Measurements from ENCODE around the gene SYNGR3. TPM values are rescaled to one million over a fixed set of nuclear protein-coding genes. Genes with fewer than 3 reads are reported as not detected.
A peak's percentile ranks its signal among the peaks of the same experiment; 100 is the strongest.

Gene SYNGR3
- total RNA-seq, 1 experiment from 2014 or later, result 15.2 TPM

GRCh38 chr16:1972490-1972877 is 17.3 kb upstream of the SYNGR3 start:
- Histone ChIP-seq H3K27me3 (ENCODE audit: control insufficient read depth, insufficient read depth, low read length) (no peaks in the 10 kb centered on the region), H3K27ac (ENCODE audit: low read length) (peak overlapping the region; percentile 87), H3K4me3 (ENCODE audit: low read depth in 2 of 2, low read length in 2 of 2) (peak overlapping the region; percentile 90 to 96), H3K9me3 (ENCODE audit: control insufficient read depth, insufficient read depth, low read depth, low read length) (no peaks in the 10 kb centered on the region), H3K4me1 (ENCODE audit: control insufficient read depth, insufficient read depth, low read length) (0 out of 2 replicates have a peak, but pooled peaks cover 4% of the 10 kb centered on the region), H3K36me3 (ENCODE audit: control insufficient read depth, insufficient read depth, low read length) (no peaks in the 10 kb centered on the region; the same call in 1 of the 2 replicates)
- POLR2A ChIA-PET, result no interaction called here
- DNase-seq (ENCODE audit: low read depth, low spot score) (no peak), ATAC-seq (peak; percentile 56)
- in situ Hi-C loops (cut with HindIII; ENCODE audit: low pct_unique_long_range_greater_than_20kb, low sequenced_read_pairs), result no loop called here
- CTCF ChIA-PET, result no interaction called here
- BruUV-seq (replicated peaks), result TSS peak; percentile 61
- no peak for TF ChIP-seq POLR2AphosphoS5 (IDR thresholded peaks at IDR 0.05; ENCODE audit: low read depth, low read length)
- no peak for TF ChIP-seq SIN3A (IDR thresholded peaks at IDR 0.05; ENCODE audit: borderline replicate concordance, insufficient read depth, low read depth, low read length)
- no peak for TF ChIP-seq CTCF (IDR thresholded peaks at IDR 0.05)
- TF ChIP-seq TCF7L2 (IDR thresholded peaks at IDR 0.05; ENCODE audit: low read depth, low read length), result no peak
- TF ChIP-seq, protein P1, sequence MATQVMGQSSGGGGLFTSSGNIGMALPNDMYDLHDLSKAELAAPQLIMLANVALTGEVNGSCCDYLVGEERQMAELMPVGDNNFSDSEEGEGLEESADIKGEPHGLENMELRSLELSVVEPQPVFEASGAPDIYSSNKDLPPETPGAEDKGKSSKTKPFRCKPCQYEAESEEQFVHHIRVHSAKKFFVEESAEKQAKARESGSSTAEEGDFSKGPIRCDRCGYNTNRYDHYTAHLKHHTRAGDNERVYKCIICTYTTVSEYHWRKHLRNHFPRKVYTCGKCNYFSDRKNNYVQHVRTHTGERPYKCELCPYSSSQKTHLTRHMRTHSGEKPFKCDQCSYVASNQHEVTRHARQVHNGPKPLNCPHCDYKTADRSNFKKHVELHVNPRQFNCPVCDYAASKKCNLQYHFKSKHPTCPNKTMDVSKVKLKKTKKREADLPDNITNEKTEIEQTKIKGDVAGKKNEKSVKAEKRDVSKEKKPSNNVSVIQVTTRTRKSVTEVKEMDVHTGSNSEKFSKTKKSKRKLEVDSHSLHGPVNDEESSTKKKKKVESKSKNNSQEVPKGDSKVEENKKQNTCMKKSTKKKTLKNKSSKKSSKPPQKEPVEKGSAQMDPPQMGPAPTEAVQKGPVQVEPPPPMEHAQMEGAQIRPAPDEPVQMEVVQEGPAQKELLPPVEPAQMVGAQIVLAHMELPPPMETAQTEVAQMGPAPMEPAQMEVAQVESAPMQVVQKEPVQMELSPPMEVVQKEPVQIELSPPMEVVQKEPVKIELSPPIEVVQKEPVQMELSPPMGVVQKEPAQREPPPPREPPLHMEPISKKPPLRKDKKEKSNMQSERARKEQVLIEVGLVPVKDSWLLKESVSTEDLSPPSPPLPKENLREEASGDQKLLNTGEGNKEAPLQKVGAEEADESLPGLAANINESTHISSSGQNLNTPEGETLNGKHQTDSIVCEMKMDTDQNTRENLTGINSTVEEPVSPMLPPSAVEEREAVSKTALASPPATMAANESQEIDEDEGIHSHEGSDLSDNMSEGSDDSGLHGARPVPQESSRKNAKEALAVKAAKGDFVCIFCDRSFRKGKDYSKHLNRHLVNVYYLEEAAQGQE (IDR thresholded peaks at IDR 0.05; ENCODE audit: insufficient read depth in 1 of 2, low read depth in 2 of 2, low read length in 1 of 2), result no peak
- intact Hi-C loops (cut with micrococcal nuclease; ENCODE audit: unreplicated experiment), result no loop called here

GRCh38 chr16:1973461-1974156 is 16.2 kb upstream of the SYNGR3 start:
- DNase-seq (ENCODE audit: low read depth, low spot score) (no peak), ATAC-seq (no peak)
- H3K4me1 ChIP-seq (ENCODE audit: control insufficient read depth, insufficient read depth, low read length), result 0 out of 2 replicates have a peak, but pooled peaks cover 4% of the 10 kb centered on the region
- no TSS peak for BruUV-seq (replicated peaks)
- ChIA-PET CTCF (no interaction called here), POLR2A (no interaction called here)
- no peak for TF ChIP-seq SIN3A (IDR thresholded peaks at IDR 0.05; ENCODE audit: borderline replicate concordance, insufficient read depth, low read depth, low read length)
- TF ChIP-seq, protein P1 (IDR thresholded peaks at IDR 0.05; ENCODE audit: insufficient read depth in 1 of 2, low read depth in 2 of 2, low read length in 1 of 2), result no peak
- TF ChIP-seq POLR2AphosphoS5 (IDR thresholded peaks at IDR 0.05; ENCODE audit: low read depth, low read length), result no peak
- TF ChIP-seq TCF7L2 (IDR thresholded peaks at IDR 0.05; ENCODE audit: low read depth, low read length), result no peak
- TF ChIP-seq CTCF (IDR thresholded peaks at IDR 0.05), result no peak
- no peaks in the 10 kb centered on the region; the same call in 1 of the 2 replicates for H3K36me3 ChIP-seq (ENCODE audit: control insufficient read depth, insufficient read depth, low read length)
- peak overlapping the region in 1 of 2 experiments; percentile 14; a peak in 1 of 4 replicates for H3K4me3 ChIP-seq (ENCODE audit: low read depth in 2 of 2, low read length in 2 of 2)
- intact Hi-C loops (cut with micrococcal nuclease; ENCODE audit: unreplicated experiment) (no loop called here), in situ Hi-C loops (cut with HindIII; ENCODE audit: low pct_unique_long_range_greater_than_20kb, low sequenced_read_pairs) (no loop called here)
- no peaks in the 10 kb centered on the region for H3K9me3 ChIP-seq (ENCODE audit: control insufficient read depth, insufficient read depth, low read depth, low read length)
- H3K27me3 ChIP-seq (ENCODE audit: control insufficient read depth, insufficient read depth, low read length), result no peaks in the 10 kb centered on the region
- H3K27ac ChIP-seq (ENCODE audit: low read length), result no peak overlapping the region
